Measurements from ENCODE around the gene GNAS-AS1. TPM values are rescaled to one million over a fixed set of nuclear protein-coding genes. Genes with fewer than 3 reads are reported as not detected.

Gene GNAS-AS1
- total and polyA plus RNA-seq, 2 experiments from 2014 or later: 12.3 to 15.0 TPM

- H3K27me3 ChIP-seq (ENCODE audit: insufficient read depth): no peaks in the 10 kb centered on the region
- H3K4me2 ChIP-seq: no peak overlapping the region
- Mint-ChIP-seq H3K9me3 (no peaks in the 10 kb centered on the region), H3K4me3 (no peak overlapping the region), H3K36me3 (ENCODE audit: low read depth) (peaks cover 29% of the 10 kb centered on the region), H3K27ac (no peak overlapping the region), H3K27me3 (ENCODE audit: insufficient read depth, low read depth, poor library complexity) (peaks cover 4% of the 10 kb centered on the region), H3K4me1 (peaks cover 13% of the 10 kb centered on the region)
- no peaks in the 10 kb centered on the region; the same call in 1 of the 2 replicates for H3K79me2 ChIP-seq (replicated peaks; ENCODE audit: insufficient read depth)
- H3K27ac ChIP-seq (ENCODE audit: low read depth): peak overlapping the region; percentile 42; the same call in 1 of the 2 replicates
- H3F3A ChIP-seq (replicated peaks; ENCODE audit: low read depth): no peaks in the 10 kb centered on the region; the same call in 1 of the 2 replicates
- peaks cover 14% of the 10 kb centered on the region for H3K4me1 ChIP-seq (ENCODE audit: insufficient read depth)
- H3K9me2 ChIP-seq (ENCODE audit: insufficient read depth): no peaks in the 10 kb centered on the region
- H3K36me3 ChIP-seq (ENCODE audit: insufficient read depth): no peaks in the 10 kb centered on the region
- ATAC-seq (peak; percentile 34), DNase-seq (ENCODE audit: low spot score) (peak; percentile 57)
- no peak for TF ChIP-seq ZNF114 (CRISPR knock-in tag; IDR thresholded peaks at IDR 0.05)
- TF ChIP-seq JUNB (IDR thresholded peaks at IDR 0.05; ENCODE audit: unreplicated experiment): no peak
- TF ChIP-seq CTCF (conservative IDR thresholded peaks at IDR 0.05; ENCODE audit: low read depth in 2 of 2): peak; percentile 29 to 54; a peak in 3 of 4 replicates
- TF ChIP-seq POLR2AphosphoS5 (IDR thresholded peaks at IDR 0.05; ENCODE audit: low read depth): no peak
- no peaks in the 10 kb centered on the region; the same call in 1 of the 2 replicates for H4K20me1 ChIP-seq (replicated peaks; ENCODE audit: insufficient read depth)
- no peak overlapping the region for H3K4me3 ChIP-seq
- no peak overlapping the region for H2AFZ ChIP-seq
These were observed 18.1 kb upstream of the GNAS-AS1 start for GRCh38 chr20:58868795-58869194.

- H3K27ac ChIP-seq (ENCODE audit: low read depth): no peak overlapping the region
- H3K4me3 ChIP-seq: no peak overlapping the region
- no peak overlapping the region for H2AFZ ChIP-seq
- Mint-ChIP-seq H3K4me3 (no peak overlapping the region), H3K27ac (no peak overlapping the region), H3K36me3 (ENCODE audit: low read depth) (peaks cover 28% of the 10 kb centered on the region), H3K4me1 (peaks cover 7% of the 10 kb centered on the region), H3K27me3 (ENCODE audit: insufficient read depth, low read depth, poor library complexity) (peaks cover 4% of the 10 kb centered on the region), H3K9me3 (no peaks in the 10 kb centered on the region)
- no peaks in the 10 kb centered on the region; the same call in 1 of the 2 replicates for H3K79me2 ChIP-seq (replicated peaks; ENCODE audit: insufficient read depth)
- no peaks in the 10 kb centered on the region; the same call in 1 of the 2 replicates for H3F3A ChIP-seq (replicated peaks; ENCODE audit: low read depth)
- H3K36me3 ChIP-seq (ENCODE audit: insufficient read depth): no peaks in the 10 kb centered on the region
- no peak for DNase-seq (ENCODE audit: low spot score)
- H3K27me3 ChIP-seq (ENCODE audit: insufficient read depth): no peaks in the 10 kb centered on the region
- H3K9me2 ChIP-seq (ENCODE audit: insufficient read depth): no peaks in the 10 kb centered on the region
- no peak for ATAC-seq
- peaks cover 9% of the 10 kb centered on the region for H3K4me1 ChIP-seq (ENCODE audit: insufficient read depth)
- H4K20me1 ChIP-seq (replicated peaks; ENCODE audit: insufficient read depth): no peaks in the 10 kb centered on the region; the same call in 1 of the 2 replicates
- H3K4me2 ChIP-seq: no peak overlapping the region
- TF ChIP-seq STAT1 (IDR thresholded peaks at IDR 0.05; ENCODE audit: unreplicated experiment) (no peak), EZH2 (IDR thresholded peaks at IDR 0.05; ENCODE audit: low read depth, unreplicated experiment) (no peak), NANOG (IDR thresholded peaks at IDR 0.05; ENCODE audit: borderline replicate concordance) (no peak), ETS1 (IDR thresholded peaks at IDR 0.05) (no peak), ZNF114 (CRISPR knock-in tag; IDR thresholded peaks at IDR 0.05) (no peak), REST (IDR thresholded peaks at IDR 0.05; ENCODE audit: unreplicated experiment) (no peak), CREB1 (CRISPR knock-in tag; IDR thresholded peaks at IDR 0.05; ENCODE audit: low read depth) (no peak), ZNF331 (CRISPR knock-in tag; IDR thresholded peaks at IDR 0.05; ENCODE audit: low read depth) (no peak)
These were observed 16.5 kb upstream of the GNAS-AS1 start for GRCh38 chr20:58867211-58867610.
